D721Med (cell line): ENCODE results near the gene NLGN1.
A peak's percentile ranks its signal among the peaks of the same experiment; 100 is the strongest.
"Not testable (repeated sequence)": the region's sequence is repeated elsewhere in the genome, so short reads cannot be mapped to it uniquely, and the experiment has no call there.

Source experiments
- DNase-seq: peaks from one replicate; pipeline ENCODE4 v3.0.0; 2011; ENCODE audit warnings: low spot score; ENCODE audit not compliant: insufficient read length
- FAIRE-seq: peaks from 2 replicates; lab custom pipeline; 2011; peaks lifted over from hg19 to GRCh38; lab: Jason Lieb, UNC
- CTCF ChIP-seq: IDR thresholded peaks from 2 replicates; pipeline ENCODE4 v1.5.1; 2012; ENCODE audit warnings: mild to moderate bottlenecking, control low read depth; ENCODE audit not compliant: insufficient read depth; ENCODE audit errors: missing control alignments

The NLGN1 gene

DNA sequence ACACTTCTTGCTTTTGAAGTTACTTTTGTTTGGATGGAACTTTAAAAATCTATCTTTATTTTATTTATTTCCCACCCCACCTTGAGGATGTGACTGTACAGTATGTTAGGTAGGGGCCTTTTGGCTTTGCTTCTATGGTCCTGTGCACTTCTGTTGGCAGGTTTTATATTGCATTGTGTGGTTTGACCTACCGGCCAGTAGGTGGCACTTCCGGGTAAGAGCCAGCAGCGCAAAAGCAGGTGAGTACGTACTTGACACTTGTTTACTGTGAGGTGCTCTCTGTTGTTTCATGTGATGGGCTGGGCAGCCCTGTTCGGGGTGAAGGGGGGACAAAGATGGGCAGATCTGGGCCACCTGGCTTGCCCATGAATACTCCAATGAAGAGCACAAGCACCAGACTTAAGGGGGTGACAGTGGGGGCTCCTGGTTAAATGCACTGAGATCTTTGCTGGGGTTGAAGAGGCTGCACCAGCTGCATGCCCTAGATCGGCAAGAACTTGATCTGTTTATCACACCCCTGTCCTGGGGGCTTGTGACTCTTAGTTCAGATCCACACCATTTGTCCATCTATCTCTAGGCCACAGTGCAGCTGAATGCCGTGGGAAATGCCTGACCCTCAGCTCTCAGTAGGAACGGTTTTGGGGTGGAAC is 131.6 kb downstream of the NLGN1 start:
- TF ChIP-seq CTCF = peak; percentile 50
- DNase-seq (peak; percentile 9), FAIRE-seq (no peak)

GRCh38 chr3:173531602-173532001 is 134.1 kb downstream of the NLGN1 start:
- TF ChIP-seq CTCF = no peak
- no peak for DNase-seq
- no peak for FAIRE-seq

DNA sequence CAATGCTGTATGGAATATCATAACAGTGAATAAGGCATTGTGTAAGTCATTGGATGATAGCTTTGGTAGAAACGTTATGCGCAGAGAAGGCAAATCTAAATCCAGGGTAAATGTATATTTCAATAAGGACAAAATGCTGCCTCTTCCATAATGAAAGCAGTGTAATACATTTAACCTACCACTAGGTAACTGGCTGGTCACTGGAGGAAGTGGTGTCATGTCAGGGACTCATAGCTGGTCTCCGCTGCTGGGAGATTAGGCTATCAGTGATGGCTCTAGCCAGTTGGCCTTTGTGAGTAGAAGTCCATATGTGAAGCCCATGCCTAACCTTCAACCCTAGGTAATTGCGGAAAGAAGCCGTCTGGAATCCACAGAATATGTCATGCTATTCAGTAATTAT is 140.9 kb downstream of the NLGN1 start:
- DNase-seq = no peak
- no peak for FAIRE-seq
- TF ChIP-seq CTCF = no peak

DNA sequence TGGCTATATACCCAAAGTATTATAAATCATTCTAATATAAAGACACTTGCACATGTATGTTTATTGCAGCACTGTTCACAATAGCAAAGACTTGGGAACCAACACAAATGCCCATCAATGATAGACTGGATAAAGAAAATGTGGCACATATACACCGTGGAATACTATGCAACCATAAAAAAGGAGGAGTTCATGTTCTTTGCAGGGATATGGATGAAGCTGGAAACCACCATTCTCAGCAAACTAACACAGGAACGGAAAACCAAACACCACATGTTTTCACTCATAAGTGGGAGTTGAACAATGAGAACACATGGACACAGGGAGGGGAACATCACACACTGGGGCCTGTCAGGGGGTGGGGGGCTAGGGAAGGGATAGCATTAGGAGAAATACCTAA is 148.0 kb downstream of the NLGN1 start:
- DNase-seq, FAIRE-seq: not testable (repeated sequence)

GRCh38 chr3:173547070-173547469 is 149.5 kb downstream of the NLGN1 start:
- FAIRE-seq = no peak
- TF ChIP-seq CTCF = no peak

GRCh38 chr3:173548261-173548660 is 150.7 kb downstream of the NLGN1 start:
- TF ChIP-seq CTCF = no peak
- FAIRE-seq (no peak), DNase-seq (no peak)

More at GRCh38 chr3:173547070-173547469, 149.5 kb downstream of the NLGN1 start:
- no peak for DNase-seq

GRCh38 chr3:173552526-173552925 is 155.0 kb downstream of the NLGN1 start:
- no peak for TF ChIP-seq CTCF
- DNase-seq (no peak), FAIRE-seq (no peak)
